Mesenchymal stem cell (in vitro differentiated cells and primary cell): ENCODE measurements around the gene PPDPF.

ENCODE experiments used
- DNase-seq: peaks from one replicate; pipeline ENCODE4 v3.0.0-alpha.2; 2013
- H2AFZ ChIP-seq: one replicate; pipeline ENCODE4 v1.6.1; 2013; ENCODE audit warnings: low read depth, mild to moderate bottlenecking, control low read depth, inconsistent platforms, low read length, moderate library complexity
- H2AK5ac ChIP-seq: 2 replicates; pipeline ENCODE4 v1.6.1; 2013; ENCODE audit warnings: low read length, moderate library complexity, mild to moderate bottlenecking, inconsistent platforms; ENCODE audit not compliant: severe bottlenecking
- H2BK120ac ChIP-seq: one replicate; pipeline ENCODE4 v1.6.1; 2013; ENCODE audit warnings: low read depth, mild to moderate bottlenecking, inconsistent platforms, low read length, moderate library complexity
- H2BK12ac ChIP-seq, 2 experiments: one replicate each; pipeline ENCODE4 v1.6.1; 2013; ENCODE audit warnings: inconsistent platforms in 2 of 2, low read length in 2 of 2, mild to moderate bottlenecking in 2 of 2, moderate library complexity in 2 of 2, control low read depth in 1 of 2
- H2BK15ac ChIP-seq: one replicate; pipeline ENCODE4 v1.6.1; 2013; ENCODE audit warnings: mild to moderate bottlenecking, low read depth, inconsistent platforms; ENCODE audit not compliant: poor library complexity, severe bottlenecking
- H2BK5ac ChIP-seq: 2 replicates; pipeline ENCODE4 v1.6.1; 2013; ENCODE audit warnings: low read depth, mild to moderate bottlenecking, low read length, control low read depth, inconsistent platforms; ENCODE audit not compliant: poor library complexity, severe bottlenecking
- H3K14ac ChIP-seq, 2 experiments: one replicate each; pipeline ENCODE4 v1.6.1; 2013; ENCODE audit warnings: inconsistent platforms in 2 of 2, low read length in 2 of 2, control low read depth in 1 of 2, mild to moderate bottlenecking in 1 of 2, moderate library complexity in 1 of 2
- H3K18ac ChIP-seq, 2 experiments: one replicate each; pipeline ENCODE4 v1.6.1; 2013; ENCODE audit warnings: inconsistent platforms in 2 of 2, low read length in 2 of 2, control low read depth in 1 of 2, low read depth in 1 of 2, mild to moderate bottlenecking in 1 of 2
- H3K23ac ChIP-seq, 2 experiments: one replicate each; pipeline ENCODE4 v1.6.1; 2013; ENCODE audit warnings: inconsistent platforms in 2 of 2, low read length in 2 of 2, mild to moderate bottlenecking in 2 of 2, moderate library complexity in 2 of 2, control low read depth in 1 of 2
- H3K27ac ChIP-seq: 2 replicates; pipeline ENCODE4 v1.5.1; 2013; ENCODE audit warnings: mild to moderate bottlenecking, moderate library complexity, low read length, control low read depth, inconsistent platforms; ENCODE audit not compliant: poor library complexity, severe bottlenecking
- H3K27me3 ChIP-seq, 2 experiments: 2 replicates each; pipeline versions ENCODE4 v1.6.1 to v1.7.0; 2013; ENCODE audit warnings: low read length in 2 of 2, mild to moderate bottlenecking in 2 of 2, moderate library complexity in 2 of 2, control low read depth in 1 of 2, inconsistent platforms in 1 of 2; ENCODE audit not compliant: control insufficient read depth in 1 of 2, insufficient read depth in 1 of 2
- H3K36me3 ChIP-seq, 2 experiments: 2 replicates each; pipeline versions ENCODE4 v1.6.1 to v1.7.0; 2013; ENCODE audit warnings: low read length in 2 of 2, control low read depth in 1 of 2, inconsistent platforms in 1 of 2, low read depth in 1 of 2, mild to moderate bottlenecking in 1 of 2; ENCODE audit not compliant: insufficient read depth in 2 of 2, control insufficient read depth in 1 of 2
- H3K4ac ChIP-seq, 2 experiments: one replicate each; pipeline ENCODE4 v1.6.1; 2013; ENCODE audit warnings: inconsistent platforms in 2 of 2, low read length in 2 of 2, mild to moderate bottlenecking in 2 of 2, moderate library complexity in 2 of 2, control low read depth in 1 of 2, low read depth in 1 of 2
- H3K4me1 ChIP-seq: 2 replicates; pipeline ENCODE4 v1.6.1; 2013; ENCODE audit warnings: low read depth, low read length, control low read depth; ENCODE audit not compliant: control insufficient read depth, insufficient read depth
- H3K4me2 ChIP-seq: 2 replicates; pipeline ENCODE4 v1.6.1; 2013; ENCODE audit warnings: low read length, mild to moderate bottlenecking, inconsistent platforms; ENCODE audit not compliant: poor library complexity, severe bottlenecking
- H3K4me3 ChIP-seq, 2 experiments: 2 replicates each; pipeline versions ENCODE4 v1.5.1 to v1.7.0; 2013; ENCODE audit warnings: low read length in 2 of 2, mild to moderate bottlenecking in 2 of 2, control low read depth in 1 of 2, low read depth in 1 of 2; ENCODE audit not compliant: insufficient read depth in 1 of 2
- H3K79me1 ChIP-seq: replicated peaks from 2 replicates; pipeline ENCODE4 v1.6.1; 2013; ENCODE audit warnings: mild to moderate bottlenecking, control low read depth, low read length, inconsistent platforms; ENCODE audit not compliant: poor library complexity, severe bottlenecking
- H3K9ac ChIP-seq: 2 replicates; pipeline ENCODE4 v1.7.0; 2013; ENCODE audit warnings: mild to moderate bottlenecking, low read length, moderate library complexity
- H3K9me3 ChIP-seq: 2 replicates; pipeline ENCODE4 v1.7.0; 2013; ENCODE audit warnings: mild to moderate bottlenecking, low read length; ENCODE audit not compliant: control insufficient read depth
- H4K8ac ChIP-seq: one replicate; pipeline ENCODE4 v1.6.1; 2013; ENCODE audit warnings: inconsistent platforms, mild to moderate bottlenecking, low read length, moderate library complexity
- H4K91ac ChIP-seq: one replicate; pipeline ENCODE4 v1.6.1; 2013; ENCODE audit warnings: mild to moderate bottlenecking, low read length, inconsistent platforms
- WGBS: methylation state at CpG from one replicate; pipeline ENCODE4 v1.1.7; 2013; ENCODE audit warnings: mixed read lengths; 5-methylcytosine and 5-hydroxymethylcytosine counted together

Gene PPDPF

GRCh38 chr20:63560856-63561609 is 40.5 kb downstream of the PPDPF start:
- Histone ChIP-seq H4K91ac (no peak overlapping the region), H3K4me3 (no peak overlapping the region), H3K27ac (no peak overlapping the region), H3K23ac (no peak overlapping the region), H3K9me3 (no peaks in the 10 kb centered on the region), H3K36me3 (peaks cover 53 to 75% of the 10 kb centered on the region in 2 experiments), H3K4me2 (no peak overlapping the region), H2BK120ac (no peak overlapping the region), H4K8ac (no peak overlapping the region), H3K4ac (no peak overlapping the region), H3K9ac (no peak overlapping the region), H3K27me3 (no peaks in the 10 kb centered on the region), H2BK15ac (no peak overlapping the region), H2AFZ (no peak overlapping the region), H3K4me1 (no peaks in the 10 kb centered on the region), H3K18ac (no peak overlapping the region), H3K14ac (no peak overlapping the region), H2BK5ac (no peak overlapping the region), H3K79me1 (no peaks in the 10 kb centered on the region), H2BK12ac (no peak overlapping the region), H2AK5ac (no peak overlapping the region)
- 95% methylated on average over 26 of the region's 26 CpGs for WGBS
- DNase-seq, result no peak

- no peak overlapping the region for H3K23ac ChIP-seq
- 94% methylated on average over 35 of the region's 36 CpGs for WGBS
- no peak overlapping the region for H2BK5ac ChIP-seq
- no peak for DNase-seq
- H3K27ac ChIP-seq, result no peak overlapping the region
- no peak overlapping the region for H3K4me2 ChIP-seq
- no peaks in the 10 kb centered on the region for H3K9me3 ChIP-seq
- no peak overlapping the region for H3K14ac ChIP-seq
- no peak overlapping the region for H2BK12ac ChIP-seq
- H3K79me1 ChIP-seq, result peaks cover 1% of the 10 kb centered on the region
- no peak overlapping the region for H2AFZ ChIP-seq
- H3K27me3 ChIP-seq, result no peaks in the 10 kb centered on the region
- H2BK15ac ChIP-seq, result no peak overlapping the region
- no peak overlapping the region for H2BK120ac ChIP-seq
- H3K18ac ChIP-seq, result no peak overlapping the region
- H2AK5ac ChIP-seq, result no peak overlapping the region
- H4K8ac ChIP-seq, result no peak overlapping the region
- no peak overlapping the region for H3K4me3 ChIP-seq
- no peak overlapping the region for H4K91ac ChIP-seq
- H3K4ac ChIP-seq, result no peak overlapping the region
- no peaks in the 10 kb centered on the region for H3K4me1 ChIP-seq
- H3K9ac ChIP-seq, result no peak overlapping the region
- peaks cover 55 to 80% of the 10 kb centered on the region in 2 experiments for H3K36me3 ChIP-seq
Measured at GRCh38 chr20:63561624-63562396, 41.2 kb downstream of the PPDPF start.

- no peak overlapping the region for H3K18ac ChIP-seq
- H2AK5ac ChIP-seq, result no peak overlapping the region
- no peak overlapping the region for H2BK120ac ChIP-seq
- no peak overlapping the region for H3K23ac ChIP-seq
- no peak overlapping the region for H3K4me2 ChIP-seq
- no peak overlapping the region for H4K91ac ChIP-seq
- H3K9ac ChIP-seq, result no peak overlapping the region
- no peak overlapping the region for H3K4me3 ChIP-seq
- 96% methylated on average over 54 of the region's 54 CpGs for WGBS
- peaks cover 55 to 88% of the 10 kb centered on the region in 2 experiments for H3K36me3 ChIP-seq
- no peak overlapping the region for H3K4ac ChIP-seq
- H3K9me3 ChIP-seq, result no peaks in the 10 kb centered on the region
- H3K79me1 ChIP-seq, result peaks cover 1% of the 10 kb centered on the region
- no peak overlapping the region for H3K27ac ChIP-seq
- peaks cover 4% of the 10 kb centered on the region for H3K4me1 ChIP-seq
- no peak overlapping the region for H4K8ac ChIP-seq
- no peak for DNase-seq
- H2BK15ac ChIP-seq, result no peak overlapping the region
- no peak overlapping the region for H2AFZ ChIP-seq
- H3K14ac ChIP-seq, result no peak overlapping the region
- no peak overlapping the region for H2BK12ac ChIP-seq
- H3K27me3 ChIP-seq, result no peaks in the 10 kb centered on the region
- no peak overlapping the region for H2BK5ac ChIP-seq
Measured at GRCh38 chr20:63562461-63563224, 42.1 kb downstream of the PPDPF start.
